GM06990 (cell line): ENCODE measurements around the gene RAB6B.

ENCODE experiments used
- DNase-seq: peaks from one replicate; pipeline ENCODE4 v3.0.0-alpha.2; 2011; ENCODE audit not compliant: insufficient read length; ENCODE audit errors: extremely low read depth
- H3K27me3 ChIP-seq: replicated peaks from 2 replicates; pipeline ENCODE4 v1.6.0; 2011; ENCODE audit warnings: low read length; ENCODE audit not compliant: control insufficient read depth, insufficient read depth
- H3K36me3 ChIP-seq: 2 replicates; pipeline ENCODE4 v1.5.1; 2011; ENCODE audit warnings: low read length; ENCODE audit not compliant: control insufficient read depth, insufficient read depth
- H3K4me3 ChIP-seq: replicated peaks from 2 replicates; pipeline ENCODE4 v1.5.1; 2011; ENCODE audit warnings: low read depth, mild to moderate bottlenecking, control low read depth, low read length
- TF ChIP-seq, protein P1 (sequence below): IDR thresholded peaks from 2 replicates; pipeline ENCODE4 v1.5.1; 2011; ENCODE audit warnings: low read length, control low read depth, mild to moderate bottlenecking, inconsistent platforms; ENCODE audit not compliant: insufficient read depth, poor library complexity, severe bottlenecking

Gene RAB6B

DNA sequence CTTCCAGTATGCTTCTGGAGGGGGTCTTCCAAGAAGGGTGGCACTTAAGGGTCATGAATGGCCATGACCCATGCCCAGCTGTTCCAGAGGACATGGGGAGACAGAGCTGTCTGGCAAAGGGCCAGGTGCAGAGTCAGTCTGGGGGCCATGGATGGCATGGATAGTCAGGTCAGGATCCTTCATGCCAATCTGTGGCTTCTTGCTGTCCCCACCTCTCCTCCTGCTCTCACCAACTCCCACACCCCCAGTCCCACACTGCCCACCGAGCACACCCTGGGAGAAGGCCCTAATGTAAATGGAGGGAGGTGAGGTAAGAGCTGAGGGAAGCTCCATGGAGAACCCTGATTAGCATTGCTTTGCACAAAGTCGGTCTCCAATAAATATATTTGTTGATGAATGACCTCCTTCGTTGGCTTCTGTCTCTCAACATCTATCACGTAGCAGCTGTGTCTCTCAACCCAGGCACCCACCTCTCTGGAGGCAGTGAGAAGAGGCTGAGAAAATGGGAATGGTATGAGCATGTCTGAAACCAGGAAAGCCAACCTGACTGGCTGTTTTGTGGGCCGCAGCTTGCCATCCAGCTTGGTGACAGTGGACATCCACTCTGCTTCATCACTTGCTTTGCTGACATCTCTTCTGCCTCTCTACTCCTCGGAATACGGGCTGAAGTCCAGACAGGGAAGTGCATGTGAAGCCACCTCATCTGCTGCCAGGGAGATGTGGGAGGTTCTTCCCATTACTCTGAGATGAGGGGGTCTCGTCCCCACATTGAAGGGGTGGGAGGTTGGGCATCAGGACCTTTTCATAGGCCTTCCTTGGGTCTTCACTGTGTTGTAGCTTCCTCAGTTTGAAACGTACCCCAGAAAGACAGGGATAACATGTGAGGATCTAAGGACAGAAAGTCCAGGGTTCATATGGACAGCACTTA is 37.7 kb upstream of the RAB6B start:
- H3K4me3 ChIP-seq = no peak overlapping the region
- no peaks in the 10 kb centered on the region; the same call in 1 of the 2 replicates for H3K27me3 ChIP-seq
- TF ChIP-seq, protein P1, sequence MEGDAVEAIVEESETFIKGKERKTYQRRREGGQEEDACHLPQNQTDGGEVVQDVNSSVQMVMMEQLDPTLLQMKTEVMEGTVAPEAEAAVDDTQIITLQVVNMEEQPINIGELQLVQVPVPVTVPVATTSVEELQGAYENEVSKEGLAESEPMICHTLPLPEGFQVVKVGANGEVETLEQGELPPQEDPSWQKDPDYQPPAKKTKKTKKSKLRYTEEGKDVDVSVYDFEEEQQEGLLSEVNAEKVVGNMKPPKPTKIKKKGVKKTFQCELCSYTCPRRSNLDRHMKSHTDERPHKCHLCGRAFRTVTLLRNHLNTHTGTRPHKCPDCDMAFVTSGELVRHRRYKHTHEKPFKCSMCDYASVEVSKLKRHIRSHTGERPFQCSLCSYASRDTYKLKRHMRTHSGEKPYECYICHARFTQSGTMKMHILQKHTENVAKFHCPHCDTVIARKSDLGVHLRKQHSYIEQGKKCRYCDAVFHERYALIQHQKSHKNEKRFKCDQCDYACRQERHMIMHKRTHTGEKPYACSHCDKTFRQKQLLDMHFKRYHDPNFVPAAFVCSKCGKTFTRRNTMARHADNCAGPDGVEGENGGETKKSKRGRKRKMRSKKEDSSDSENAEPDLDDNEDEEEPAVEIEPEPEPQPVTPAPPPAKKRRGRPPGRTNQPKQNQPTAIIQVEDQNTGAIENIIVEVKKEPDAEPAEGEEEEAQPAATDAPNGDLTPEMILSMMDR = no peak
- no peak for DNase-seq
- H3K36me3 ChIP-seq = no peaks in the 10 kb centered on the region

DNA sequence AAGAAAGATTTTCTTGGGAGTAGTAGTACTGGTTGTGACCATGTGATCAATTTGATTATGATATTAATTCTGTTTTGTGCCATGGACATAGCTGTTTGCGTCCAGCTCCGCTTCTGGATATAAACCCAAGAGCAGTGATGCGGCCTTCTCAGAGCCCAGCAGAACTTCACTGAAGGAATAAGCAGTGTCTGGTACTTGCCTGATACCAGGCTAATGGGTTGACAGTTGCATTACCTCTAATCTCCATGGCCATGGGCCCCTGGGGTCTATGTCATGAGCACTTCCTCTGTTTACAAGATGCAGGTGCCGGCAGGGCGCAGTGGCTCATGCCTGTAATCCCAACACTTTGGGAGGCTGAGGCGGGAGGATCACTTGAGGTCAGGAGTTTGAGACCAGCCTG is 36.3 kb upstream of the RAB6B start:
- Histone ChIP-seq H3K4me3 (no peak overlapping the region), H3K27me3 (no peaks in the 10 kb centered on the region), H3K36me3 (no peaks in the 10 kb centered on the region)
- TF ChIP-seq, protein P1 = no peak
- no peak for DNase-seq

DNA sequence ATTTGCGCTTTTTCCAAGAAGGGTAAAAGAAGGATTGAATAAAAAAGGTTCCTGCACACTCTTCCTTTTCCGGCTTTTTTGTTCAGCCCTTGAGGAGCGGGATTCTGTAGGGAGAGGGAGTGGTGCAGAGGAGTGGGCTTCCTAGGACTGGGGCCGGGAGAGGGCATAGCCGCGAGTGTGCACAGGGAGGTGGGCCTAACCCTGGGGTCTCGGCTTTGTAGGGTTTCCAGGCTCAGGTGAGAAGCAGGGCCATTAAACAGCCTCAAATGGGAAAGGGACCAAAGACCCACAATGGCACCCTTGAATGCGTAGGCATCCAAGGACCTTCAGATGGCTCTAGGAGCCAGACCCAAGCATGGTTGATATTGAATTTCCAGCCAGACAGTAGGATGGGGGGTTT is 35.4 kb upstream of the RAB6B start:
- no peaks in the 10 kb centered on the region for H3K36me3 ChIP-seq
- no peak overlapping the region for H3K4me3 ChIP-seq
- TF ChIP-seq, protein P1 = no peak
- no peaks in the 10 kb centered on the region for H3K27me3 ChIP-seq
- no peak for DNase-seq

DNA sequence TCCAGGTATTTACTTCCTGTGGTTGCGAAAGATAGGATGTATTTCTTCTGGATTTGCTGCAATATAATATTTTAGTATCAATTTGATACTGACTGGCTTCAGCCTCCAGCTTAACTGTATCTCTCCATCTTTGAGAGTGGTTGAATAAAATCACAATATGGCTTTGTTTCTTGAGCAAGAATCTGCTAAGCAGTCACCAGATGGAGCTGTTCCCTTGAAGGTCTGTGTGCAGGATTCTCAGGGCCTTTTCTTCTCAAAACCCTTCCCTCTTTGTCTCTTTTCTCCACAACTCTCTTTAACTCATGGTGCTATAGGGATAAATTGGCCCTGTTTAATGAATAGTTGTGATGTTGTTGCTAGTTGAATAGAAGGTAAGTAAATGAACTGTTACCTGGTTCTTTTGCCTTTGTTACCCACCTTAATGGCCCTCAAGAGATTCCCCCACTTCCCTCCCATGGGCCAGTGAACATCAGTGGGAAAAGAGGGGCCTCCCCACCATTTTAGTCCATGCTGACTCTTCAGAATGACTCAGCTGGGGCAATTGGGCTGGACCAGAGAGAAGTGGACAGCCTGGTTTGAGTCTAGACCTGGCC is 34.8 kb upstream of the RAB6B start:
- no peak for DNase-seq
- no peak overlapping the region for H3K4me3 ChIP-seq
- H3K27me3 ChIP-seq = no peaks in the 10 kb centered on the region
- no peaks in the 10 kb centered on the region for H3K36me3 ChIP-seq
- TF ChIP-seq, protein P1 = peak; percentile 73

DNA sequence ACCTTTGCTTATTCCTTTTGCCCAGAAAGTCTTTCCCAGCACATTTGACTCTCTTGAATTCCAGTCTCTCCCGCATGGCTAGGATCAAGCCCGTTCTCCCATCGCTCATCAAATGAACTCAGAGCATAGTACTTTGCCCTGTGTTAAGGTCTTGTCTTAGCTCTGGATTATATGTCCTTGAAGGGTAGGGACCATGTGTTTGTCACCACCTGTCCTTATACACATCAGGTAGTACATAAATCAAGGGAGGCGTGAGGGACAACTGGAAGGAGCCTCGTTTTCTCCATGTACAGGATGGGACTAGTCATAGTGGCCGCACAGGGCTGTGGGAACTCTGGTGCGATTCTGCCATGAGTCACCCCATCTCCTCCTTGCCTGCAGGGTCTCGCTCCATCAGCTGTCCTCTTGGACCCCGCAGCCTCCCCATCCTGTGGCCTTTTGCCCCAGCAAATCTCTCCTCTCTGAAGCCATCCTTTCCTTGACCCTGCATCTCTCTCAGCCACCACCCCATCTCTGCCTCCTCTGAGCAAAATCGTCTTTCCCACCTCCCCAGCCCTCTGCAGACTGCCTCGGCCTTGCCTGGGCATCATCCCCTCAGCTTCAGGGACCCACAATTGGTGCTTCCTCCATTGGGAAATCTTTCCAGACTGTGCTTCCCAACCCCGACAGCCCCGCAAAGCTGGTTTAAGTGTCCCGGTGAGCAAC is 33.4 kb upstream of the RAB6B start:
- DNase-seq = no peak
- Histone ChIP-seq H3K36me3 (no peaks in the 10 kb centered on the region), H3K27me3 (no peaks in the 10 kb centered on the region), H3K4me3 (no peak overlapping the region)
- TF ChIP-seq, protein P1 = no peak
